HG02943 (cell line): ENCODE measurements around the gene NRSN2.

ENCODE experiments used
- ATAC-seq: cut with Tn5 transposase; IDR thresholded peaks from one replicate; pipeline ENCODE4 v1.9.1; 2021; ENCODE audit warnings: mild to moderate bottlenecking, low read depth, moderate library complexity; ENCODE audit not compliant: unreplicated experiment

Gene NRSN2

GRCh38 chr20:346640-347316 is at the start of gene NRSN2:
NRSN2 (plus strand) TSS chr20:347111; CDS start chr20:349644, 2,533 bp downstream.
- ATAC-seq: no peak

- ATAC-seq: peak; percentile 17
These were observed 48.8 kb upstream of the NRSN2 start for GRCh38 chr20:297925-298775.

GRCh38 chr20:298776-299391 is 48.0 kb upstream of the NRSN2 start:
- no peak for ATAC-seq

- ATAC-seq: no peak
These were observed 46.4 kb upstream of the NRSN2 start for GRCh38 chr20:300345-300990.

- no peak for ATAC-seq
These were observed 44.7 kb upstream of the NRSN2 start for GRCh38 chr20:301886-302848.

GRCh38 chr20:305745-306144 is 41.2 kb upstream of the NRSN2 start:
- ATAC-seq: no peak

GRCh38 chr20:308427-309038 is 38.4 kb upstream of the NRSN2 start:
- ATAC-seq: no peak

GRCh38 chr20:309306-309840 is 37.5 kb upstream of the NRSN2 start:
- ATAC-seq: no peak

- peak; percentile 94 for ATAC-seq
These were observed 36.9 kb upstream of the NRSN2 start for GRCh38 chr20:309841-310644.

- no peak for ATAC-seq
These were observed 36.3 kb upstream of the NRSN2 start for GRCh38 chr20:310645-311044.

- ATAC-seq: no peak
These were observed 35.3 kb upstream of the NRSN2 start for GRCh38 chr20:311609-312008.

- no peak for ATAC-seq
These were observed 34.8 kb upstream of the NRSN2 start for GRCh38 chr20:312067-312466.

- no peak for ATAC-seq
These were observed 34.0 kb upstream of the NRSN2 start for GRCh38 chr20:312866-313265.

- no peak for ATAC-seq
These were observed 33.5 kb upstream of the NRSN2 start for GRCh38 chr20:313402-313801.

- no peak for ATAC-seq
These were observed 33.0 kb upstream of the NRSN2 start for GRCh38 chr20:313948-314347.

GRCh38 chr20:316316-317068 is 30.4 kb upstream of the NRSN2 start:
- no peak for ATAC-seq

- peak; percentile 39 for ATAC-seq
These were observed 22.5 kb upstream of the NRSN2 start for GRCh38 chr20:324177-325044.
